ENCODE data around the gene ZNF615. TPM values are rescaled to one million over a fixed set of nuclear protein-coding genes. Genes with fewer than 3 reads are reported as not detected.

The ZNF615 gene
- total RNA-seq, 3 donors from 2014 or later: 5.0 to 15.5 (median 6.3) TPM

DNA sequence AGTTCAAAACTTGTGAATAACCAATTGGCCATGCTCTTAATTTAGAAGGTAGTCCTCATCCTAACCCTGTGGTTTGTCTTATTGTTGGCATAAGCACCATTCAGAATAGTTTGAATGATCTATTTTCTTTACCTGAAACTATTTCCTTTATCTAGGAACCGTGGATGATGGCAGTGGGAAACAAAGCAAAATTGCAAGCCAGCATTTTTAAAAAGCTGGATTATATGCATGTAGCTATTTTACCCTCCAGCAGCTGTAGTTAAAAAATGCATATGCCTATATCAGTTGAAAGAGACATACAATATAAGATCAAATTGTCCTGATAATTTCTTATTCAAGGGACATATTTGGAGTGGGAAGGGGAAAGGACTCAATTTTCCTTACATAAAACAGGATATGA, 61.4 kb downstream of the ZNF615 start:
- DNase-seq (no peak), ATAC-seq (no peak)
- H3K4me1 ChIP-seq (ENCODE audit: low read depth): no peaks in the 10 kb centered on the region
- TF ChIP-seq, protein P1, sequence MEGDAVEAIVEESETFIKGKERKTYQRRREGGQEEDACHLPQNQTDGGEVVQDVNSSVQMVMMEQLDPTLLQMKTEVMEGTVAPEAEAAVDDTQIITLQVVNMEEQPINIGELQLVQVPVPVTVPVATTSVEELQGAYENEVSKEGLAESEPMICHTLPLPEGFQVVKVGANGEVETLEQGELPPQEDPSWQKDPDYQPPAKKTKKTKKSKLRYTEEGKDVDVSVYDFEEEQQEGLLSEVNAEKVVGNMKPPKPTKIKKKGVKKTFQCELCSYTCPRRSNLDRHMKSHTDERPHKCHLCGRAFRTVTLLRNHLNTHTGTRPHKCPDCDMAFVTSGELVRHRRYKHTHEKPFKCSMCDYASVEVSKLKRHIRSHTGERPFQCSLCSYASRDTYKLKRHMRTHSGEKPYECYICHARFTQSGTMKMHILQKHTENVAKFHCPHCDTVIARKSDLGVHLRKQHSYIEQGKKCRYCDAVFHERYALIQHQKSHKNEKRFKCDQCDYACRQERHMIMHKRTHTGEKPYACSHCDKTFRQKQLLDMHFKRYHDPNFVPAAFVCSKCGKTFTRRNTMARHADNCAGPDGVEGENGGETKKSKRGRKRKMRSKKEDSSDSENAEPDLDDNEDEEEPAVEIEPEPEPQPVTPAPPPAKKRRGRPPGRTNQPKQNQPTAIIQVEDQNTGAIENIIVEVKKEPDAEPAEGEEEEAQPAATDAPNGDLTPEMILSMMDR (IDR thresholded peaks at IDR 0.05): no peak
- intact Hi-C loops (cut with DNase I, micrococcal nuclease): no loop called here
- H3K4me3 ChIP-seq: no peak overlapping the region
- peaks cover 98% of the 10 kb centered on the region for H3K9me3 ChIP-seq
- H3K36me3 ChIP-seq (ENCODE audit: low read depth): peaks cover 29% of the 10 kb centered on the region

DNA sequence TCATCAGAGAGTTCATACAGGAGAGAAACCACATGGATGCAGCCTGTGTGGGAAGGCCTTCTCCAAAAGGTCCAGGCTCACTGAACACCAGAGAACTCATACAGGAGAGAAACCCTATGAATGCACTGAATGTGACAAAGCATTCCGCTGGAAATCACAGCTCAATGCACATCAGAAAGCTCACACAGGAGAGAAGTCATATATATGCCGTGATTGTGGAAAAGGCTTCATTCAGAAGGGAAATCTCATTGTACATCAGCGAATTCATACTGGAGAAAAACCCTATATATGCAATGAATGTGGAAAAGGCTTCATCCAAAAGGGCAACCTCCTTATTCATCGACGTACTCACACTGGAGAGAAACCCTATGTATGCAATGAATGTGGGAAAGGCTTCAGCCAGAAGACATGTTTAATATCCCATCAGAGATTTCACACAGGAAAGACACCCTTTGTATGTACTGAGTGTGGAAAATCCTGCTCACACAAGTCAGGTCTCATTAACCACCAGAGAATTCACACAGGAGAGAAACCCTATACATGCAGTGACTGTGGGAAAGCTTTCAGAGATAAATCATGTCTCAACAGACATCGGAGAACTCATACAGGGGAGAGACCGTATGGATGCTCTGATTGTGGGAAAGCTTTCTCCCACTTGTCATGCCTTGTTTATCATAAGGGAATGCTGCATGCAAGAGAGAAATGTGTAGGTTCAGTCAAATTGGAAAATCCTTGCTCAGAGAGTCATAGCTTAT, 63.0 kb downstream of the ZNF615 start:
- no peak for DNase-seq
- H3K9me3 ChIP-seq: peaks cover 100% of the 10 kb centered on the region
- TF ChIP-seq, protein P1 (IDR thresholded peaks at IDR 0.05): no peak
- H3K4me3 ChIP-seq: no peak overlapping the region
- H3K4me1 ChIP-seq (ENCODE audit: low read depth): no peaks in the 10 kb centered on the region
- ATAC-seq: no peak
- H3K36me3 ChIP-seq (ENCODE audit: low read depth): peaks cover 45% of the 10 kb centered on the region
- intact Hi-C loops (cut with DNase I, micrococcal nuclease): no loop called here

Other genes with a start within 250 kb of the ZNF615 start
- 1 to 10 TPM in 1 of 3 donors, under 1 TPM in 1, not detected in 1; 0.41 to 2.7 TPM for gene FPR2, start 247.0 kb downstream of the ZNF615 start, total RNA-seq
- 1 to 10 TPM; 3.6 to 9.8 (median 7.4) TPM for gene FPR3, start 213.1 kb downstream of the ZNF615 start, total RNA-seq
- gene ZNF577, start 120.3 kb downstream of the ZNF615 start, total RNA-seq: 10 to 100 TPM in 1 of 3 donors, 1 to 10 TPM in 2; 5.8 to 17.2 (median 9.7) TPM
- 10 to 100 TPM in 1 of 3 donors, 1 to 10 TPM in 2; 7.5 to 15.8 (median 9.0) TPM for gene ZNF649, start 103.2 kb downstream of the ZNF615 start, total RNA-seq
- gene ZNF613, start 80.7 kb downstream of the ZNF615 start, total RNA-seq: 1 to 10 TPM; 6.6 to 9.3 (median 8.0) TPM
- 10 to 100 TPM; 13.5 to 21.8 (median 21.1) TPM for gene ZNF350, start 21.4 kb downstream of the ZNF615 start, total RNA-seq
- 1 to 10 TPM; 3.8 to 7.9 (median 4.1) TPM for gene ZNF614, start 20.2 kb upstream of the ZNF615 start, total RNA-seq
- 10 to 100 TPM in 2 of 3 donors, 1 to 10 TPM in 1; 9.1 to 18.4 (median 10.3) TPM for gene ZNF432, start 40.6 kb upstream of the ZNF615 start, total RNA-seq
- 10 to 100 TPM; 13.4 to 22.4 (median 20.1) TPM for gene ZNF841, start 87.6 kb upstream of the ZNF615 start, total RNA-seq
- 10 to 100 TPM in 2 of 3 donors, 1 to 10 TPM in 1; 5.5 to 13.4 (median 11.1) TPM for gene ZNF616, start 131.7 kb upstream of the ZNF615 start, total RNA-seq
- 10 to 100 TPM in 2 of 3 donors, 1 to 10 TPM in 1; 9.1 to 16.6 (median 11.1) TPM for gene ZNF836, start 163.4 kb upstream of the ZNF615 start, total RNA-seq
- gene PPP2R1A, start 181.8 kb upstream of the ZNF615 start, total RNA-seq: 100 to 1,000 TPM; 212 to 274 (median 273) TPM